ENCODE results near the gene SH3PXD2B. TPM values are rescaled to one million over a fixed set of nuclear protein-coding genes. Genes with fewer than 3 reads are reported as not detected.
"Not testable (repeated sequence)": the region's sequence is repeated elsewhere in the genome, so short reads cannot be mapped to it uniquely, and the experiment has no call there.

SH3PXD2B gene
- total RNA-seq, 1 donor from 2014 or later: 74.1 TPM

- H3K9me3 Mint-ChIP-seq (ENCODE audit: unreplicated experiment): no peaks in the 10 kb centered on the region
- no peaks in the 10 kb centered on the region for H3K4me1 Mint-ChIP-seq (ENCODE audit: unreplicated experiment)
- H3K36me3 Mint-ChIP-seq (ENCODE audit: low read depth, unreplicated experiment): peaks cover 21% of the 10 kb centered on the region
- TF ChIP-seq CTCF (IDR thresholded peaks at IDR 0.05; ENCODE audit: unreplicated experiment): no peak
- H3K27ac Mint-ChIP-seq (ENCODE audit: unreplicated experiment): peak overlapping the region; percentile 39
- no peak overlapping the region for H3K4me3 Mint-ChIP-seq (ENCODE audit: unreplicated experiment)
- DNase-seq (ENCODE audit: low spot score): no peak
- peaks cover 3% of the 10 kb centered on the region for H3K27me3 Mint-ChIP-seq (ENCODE audit: unreplicated experiment)
These were observed 119.7 kb downstream of the SH3PXD2B start for GRCh38 chr5:172334641-172335040.

DNA sequence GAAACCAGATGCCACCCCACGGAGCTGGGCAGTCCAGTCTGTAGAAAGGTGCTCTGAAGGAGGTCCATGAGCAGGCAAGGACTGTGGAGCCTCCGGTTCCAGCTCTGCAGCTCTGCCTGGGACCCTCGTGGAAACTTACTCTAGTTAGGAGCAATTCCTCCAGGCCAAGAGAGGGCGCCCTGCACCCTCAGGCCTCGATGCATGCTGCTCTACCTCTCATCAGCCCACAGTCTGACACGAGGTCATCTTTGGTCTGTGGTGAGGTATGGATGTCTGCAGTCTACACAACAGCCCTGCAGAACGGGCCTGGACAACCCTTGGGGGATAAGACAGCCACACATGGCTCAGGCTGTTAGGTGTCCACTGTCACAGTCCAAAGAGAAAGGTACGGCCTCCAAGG lies 120.1 kb downstream of the SH3PXD2B start:
- DNase-seq (ENCODE audit: low spot score): no peak
- Mint-ChIP-seq H3K27ac (ENCODE audit: unreplicated experiment) (no peak overlapping the region), H3K4me3 (ENCODE audit: unreplicated experiment) (no peak overlapping the region), H3K36me3 (ENCODE audit: low read depth, unreplicated experiment) (peaks cover 21% of the 10 kb centered on the region), H3K27me3 (ENCODE audit: unreplicated experiment) (peaks cover 4% of the 10 kb centered on the region), H3K4me1 (ENCODE audit: unreplicated experiment) (no peaks in the 10 kb centered on the region), H3K9me3 (ENCODE audit: unreplicated experiment) (no peaks in the 10 kb centered on the region)
- no peak for TF ChIP-seq CTCF (IDR thresholded peaks at IDR 0.05; ENCODE audit: unreplicated experiment)

GRCh38 chr5:172326901-172327300 lies 127.4 kb downstream of the SH3PXD2B start:
- not testable (repeated sequence) for DNase-seq (ENCODE audit: low spot score); H3K36me3 Mint-ChIP-seq (ENCODE audit: low read depth, unreplicated experiment); H3K4me3 Mint-ChIP-seq (ENCODE audit: unreplicated experiment); H3K4me1 Mint-ChIP-seq (ENCODE audit: unreplicated experiment); H3K27ac Mint-ChIP-seq (ENCODE audit: unreplicated experiment); H3K27me3 Mint-ChIP-seq (ENCODE audit: unreplicated experiment); H3K9me3 Mint-ChIP-seq (ENCODE audit: unreplicated experiment)

- no peak overlapping the region for H3K27ac Mint-ChIP-seq (ENCODE audit: unreplicated experiment)
- DNase-seq (ENCODE audit: low spot score): no peak
- H3K4me1 Mint-ChIP-seq (ENCODE audit: unreplicated experiment): no peaks in the 10 kb centered on the region
- no peak overlapping the region for H3K4me3 Mint-ChIP-seq (ENCODE audit: unreplicated experiment)
- no peaks in the 10 kb centered on the region for H3K36me3 Mint-ChIP-seq (ENCODE audit: low read depth, unreplicated experiment)
- no peaks in the 10 kb centered on the region for H3K9me3 Mint-ChIP-seq (ENCODE audit: unreplicated experiment)
- no peak for TF ChIP-seq CTCF (IDR thresholded peaks at IDR 0.05; ENCODE audit: unreplicated experiment)
- H3K27me3 Mint-ChIP-seq (ENCODE audit: unreplicated experiment): peaks cover 2% of the 10 kb centered on the region
These were observed 128.9 kb downstream of the SH3PXD2B start for GRCh38 chr5:172325452-172325851.

DNA sequence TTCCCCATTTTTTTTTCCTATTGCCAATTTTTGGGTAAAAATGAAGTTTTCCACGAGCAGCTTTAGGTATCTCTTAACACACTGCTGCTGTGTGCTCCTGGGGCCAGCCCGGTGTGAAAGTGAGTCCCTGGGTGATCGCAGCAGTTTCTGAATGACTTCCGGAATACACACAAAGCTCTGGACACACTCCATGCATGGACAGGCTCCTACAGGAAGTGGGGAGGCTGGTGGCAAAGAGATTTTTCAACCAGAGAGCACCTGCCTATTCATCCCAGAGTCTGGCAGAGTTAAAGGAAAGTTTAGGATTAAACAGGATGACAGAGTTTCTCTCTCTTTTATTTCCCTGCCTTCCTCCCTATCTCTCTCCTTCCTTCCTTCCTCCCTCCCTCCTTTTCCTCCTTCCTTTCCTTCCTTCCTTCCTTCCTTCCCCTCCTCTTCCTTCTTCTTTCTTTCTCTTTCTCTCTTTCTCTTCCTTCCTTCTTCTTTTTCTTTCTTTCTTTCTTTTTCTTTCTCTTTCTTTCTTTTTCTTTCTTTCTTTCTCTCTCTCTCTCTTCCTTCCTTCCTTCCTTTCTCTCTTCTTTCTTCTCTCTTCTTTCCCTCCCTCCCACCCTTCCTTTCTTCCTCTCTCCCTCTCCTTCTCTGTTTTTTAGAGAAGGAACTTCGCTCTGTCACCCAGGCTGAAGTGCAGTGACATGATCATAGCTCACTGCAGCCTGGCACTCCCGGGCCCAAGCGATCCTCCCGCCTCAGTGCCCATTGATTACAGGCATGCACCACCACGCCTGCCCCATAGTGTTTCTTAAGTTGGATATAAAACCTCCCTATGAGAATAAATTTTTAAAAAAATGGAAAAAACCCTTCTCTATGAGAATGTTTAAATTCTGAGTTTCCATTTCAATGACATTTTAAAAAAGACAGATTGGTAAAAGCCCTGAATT lies 132.0 kb downstream of the SH3PXD2B start:
- Mint-ChIP-seq H3K36me3 (ENCODE audit: low read depth, unreplicated experiment) (no peaks in the 10 kb centered on the region), H3K4me3 (ENCODE audit: unreplicated experiment) (no peak overlapping the region), H3K4me1 (ENCODE audit: unreplicated experiment) (no peaks in the 10 kb centered on the region), H3K9me3 (ENCODE audit: unreplicated experiment) (no peaks in the 10 kb centered on the region), H3K27me3 (ENCODE audit: unreplicated experiment) (no peaks in the 10 kb centered on the region), H3K27ac (ENCODE audit: unreplicated experiment) (no peak overlapping the region)
- TF ChIP-seq CTCF (IDR thresholded peaks at IDR 0.05; ENCODE audit: unreplicated experiment): no peak
- DNase-seq (ENCODE audit: low spot score): no peak

Measured in endothelial cell (in vitro differentiated cells).